ENCODE results near the gene CEBPG. TPM values are rescaled to one million over a fixed set of nuclear protein-coding genes. Genes with fewer than 3 reads are reported as not detected.
A peak's percentile ranks its signal among the peaks of the same experiment; 100 is the strongest.

The CEBPG gene
- polyA plus RNA-seq, 3 donors: 24.0 to 26.3 (median 25.8) TPM

DNA sequence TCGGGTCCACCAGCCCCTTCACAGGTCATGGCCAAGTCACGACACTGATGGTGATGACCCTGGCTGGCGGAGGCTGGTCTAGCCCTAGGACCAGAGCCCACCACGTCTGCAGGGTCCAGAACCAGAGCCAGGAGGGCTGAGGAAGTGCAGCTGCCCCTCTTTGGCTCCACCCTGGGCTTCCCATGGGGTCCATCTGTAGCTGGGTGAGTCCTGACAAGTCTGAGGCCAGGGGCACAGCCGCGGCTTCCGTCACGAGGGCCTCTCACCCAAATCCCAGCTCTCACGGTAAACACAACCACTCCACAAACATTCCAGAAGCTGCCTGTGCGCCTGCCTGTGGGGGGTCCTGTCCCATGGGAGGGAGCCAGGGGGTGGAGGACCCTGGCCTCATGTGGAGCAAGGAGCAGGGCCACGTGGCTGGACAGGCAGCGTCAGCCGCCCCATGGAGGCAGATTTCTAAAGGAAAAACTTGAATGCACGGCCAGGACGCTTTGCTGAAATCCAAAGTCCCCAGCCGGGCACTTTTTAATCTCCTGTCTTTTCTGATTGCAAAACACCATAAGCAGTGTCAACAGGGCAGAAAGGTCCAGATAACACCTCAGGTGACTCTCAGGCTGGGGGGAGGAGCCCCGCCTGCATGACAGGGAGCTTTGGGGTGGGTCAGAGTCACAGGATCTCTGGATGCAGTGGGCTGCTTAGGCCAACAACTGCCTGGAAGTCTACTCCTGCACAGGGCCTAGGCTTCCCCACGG lies 29.9 kb downstream of the CEBPG start:
- DNase-seq (ENCODE audit: low read depth in 3 of 3, low spot score in 2 of 3): no peak

- no peak for DNase-seq (ENCODE audit: low read depth in 3 of 3, low spot score in 2 of 3)
Observed at GRCh38 chr19:33403973-33404304, 30.4 kb downstream of the CEBPG start.

- DNase-seq (ENCODE audit: low read depth in 3 of 3, low spot score in 2 of 3): no peak
Observed at GRCh38 chr19:33404506-33405253, 31.2 kb downstream of the CEBPG start.

GRCh38 chr19:33405254-33405552 lies 31.7 kb downstream of the CEBPG start:
- no peak for DNase-seq (ENCODE audit: low read depth in 3 of 3, low spot score in 2 of 3)

DNA sequence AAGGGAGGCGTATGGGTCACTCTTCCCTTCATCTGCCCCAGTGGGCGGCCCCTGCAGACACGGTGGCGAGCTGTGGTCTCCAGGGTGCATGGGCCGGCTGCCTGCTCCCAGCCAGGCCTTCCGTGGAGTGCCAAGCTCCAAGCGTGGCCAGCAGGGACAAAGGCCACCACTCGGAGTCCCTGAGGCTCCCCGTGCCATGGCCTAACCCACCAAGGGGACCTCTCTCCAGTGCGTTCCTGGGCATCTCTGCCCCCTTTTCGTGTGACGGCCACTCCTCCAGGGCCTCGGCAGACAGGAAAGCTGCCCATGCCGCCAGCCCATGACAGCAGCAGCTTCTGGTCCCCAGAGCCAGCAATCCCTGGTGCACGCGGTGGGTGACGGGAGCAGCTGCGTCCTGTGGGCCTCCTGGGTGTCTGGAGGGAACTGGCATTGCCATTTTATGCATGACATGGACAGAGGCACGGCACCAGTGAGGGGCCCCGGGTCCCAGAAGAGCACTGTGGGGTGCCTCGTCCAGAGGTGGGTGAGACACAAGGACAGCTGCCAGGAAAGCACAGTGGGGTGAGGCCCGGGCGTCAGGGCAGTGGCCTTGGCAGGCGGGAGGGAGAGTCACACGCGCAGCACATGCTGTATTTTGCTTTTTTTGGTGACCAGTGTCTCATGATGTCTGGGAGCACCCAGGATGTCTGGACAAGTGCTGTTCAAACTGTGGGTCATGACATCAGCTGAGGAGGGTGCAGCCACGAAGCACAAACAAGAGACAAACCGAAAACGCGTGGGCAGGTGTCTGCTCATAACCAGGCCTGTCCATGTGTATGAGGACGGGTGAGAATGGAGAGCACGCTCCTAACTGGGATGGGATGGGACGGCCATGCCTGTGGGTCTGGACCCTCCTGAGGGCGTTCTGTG lies 32.3 kb downstream of the CEBPG start:
- no peak for DNase-seq (ENCODE audit: low read depth in 3 of 3, low spot score in 2 of 3)

DNA sequence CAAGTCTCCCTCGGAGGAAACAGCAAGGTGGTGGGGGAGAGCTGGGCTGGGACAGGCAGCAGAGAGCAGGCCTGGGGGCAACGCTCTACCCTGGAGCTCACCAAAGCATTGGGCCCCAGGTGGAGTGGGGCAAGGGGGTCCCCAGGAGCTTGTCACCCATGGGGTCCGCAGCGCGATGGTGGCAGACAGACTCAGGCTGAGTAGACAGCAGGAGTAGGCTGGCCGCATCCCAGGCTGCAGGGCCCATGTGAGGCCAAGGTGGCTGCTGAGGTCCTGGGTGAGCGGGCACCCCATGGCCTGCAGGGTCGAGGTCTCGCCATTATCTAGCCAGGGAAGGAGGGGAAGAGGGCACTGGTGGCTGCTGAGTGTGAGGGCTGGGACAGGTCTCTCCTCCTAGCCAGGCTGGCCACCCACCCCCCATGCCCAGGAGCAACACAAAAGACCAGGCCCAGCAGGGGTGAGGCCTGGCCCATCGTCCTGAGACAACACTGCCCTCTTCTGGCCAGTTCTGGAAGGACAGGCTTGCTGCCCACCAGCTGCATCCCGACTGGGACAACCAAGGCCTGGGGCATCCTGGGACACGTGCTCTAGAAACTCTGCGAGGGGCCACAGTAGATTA lies 33.1 kb downstream of the CEBPG start:
- peak in 1 of 3 donors; percentile 47 for DNase-seq (ENCODE audit: low read depth in 3 of 3, low spot score in 2 of 3)

- no peak for DNase-seq (ENCODE audit: low read depth in 3 of 3, low spot score in 2 of 3)
Observed at GRCh38 chr19:33407140-33407551, 33.6 kb downstream of the CEBPG start.

DNA sequence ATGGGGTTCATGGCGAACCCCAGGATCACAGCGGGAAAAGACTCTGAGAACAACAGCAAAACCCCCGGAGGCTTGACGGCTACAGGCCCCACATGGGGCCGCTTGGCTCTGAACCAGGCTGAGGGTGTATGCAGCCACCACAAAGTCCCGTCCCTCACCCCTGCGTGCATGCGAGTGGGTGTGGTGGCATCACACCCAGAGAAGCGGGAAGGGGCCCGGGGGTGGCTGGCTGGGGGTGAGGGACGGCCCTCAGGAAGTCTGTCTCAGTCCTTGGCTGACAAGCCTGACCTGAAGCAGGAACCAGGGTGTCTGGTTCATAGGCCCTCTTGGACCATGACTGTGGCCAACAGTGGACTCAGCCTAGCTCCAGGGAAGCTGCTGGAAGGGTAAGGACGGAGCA lies 34.2 kb downstream of the CEBPG start:
- DNase-seq (ENCODE audit: low read depth in 3 of 3, low spot score in 2 of 3): no peak

DNA sequence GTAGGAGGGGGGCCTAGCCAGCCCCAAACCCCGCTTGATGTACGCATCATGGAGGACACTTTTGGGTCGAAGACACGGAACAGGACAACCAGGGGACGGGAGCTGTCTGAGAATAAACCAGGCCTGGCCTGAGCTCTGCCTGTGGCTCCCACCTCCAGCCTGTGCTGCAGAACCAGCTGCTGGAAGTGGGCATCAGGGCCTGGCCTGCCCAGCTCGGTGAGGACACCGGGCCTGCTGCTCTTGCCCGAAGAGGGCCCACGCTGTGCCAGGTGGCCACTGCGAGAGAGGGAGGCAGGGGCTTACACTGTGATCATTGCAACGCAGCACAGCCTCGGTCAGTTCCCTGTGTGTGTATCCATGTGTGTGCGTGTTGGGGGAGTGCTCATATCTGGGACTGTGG lies 34.6 kb downstream of the CEBPG start:
- no peak for DNase-seq (ENCODE audit: low read depth in 3 of 3, low spot score in 2 of 3)

DNA sequence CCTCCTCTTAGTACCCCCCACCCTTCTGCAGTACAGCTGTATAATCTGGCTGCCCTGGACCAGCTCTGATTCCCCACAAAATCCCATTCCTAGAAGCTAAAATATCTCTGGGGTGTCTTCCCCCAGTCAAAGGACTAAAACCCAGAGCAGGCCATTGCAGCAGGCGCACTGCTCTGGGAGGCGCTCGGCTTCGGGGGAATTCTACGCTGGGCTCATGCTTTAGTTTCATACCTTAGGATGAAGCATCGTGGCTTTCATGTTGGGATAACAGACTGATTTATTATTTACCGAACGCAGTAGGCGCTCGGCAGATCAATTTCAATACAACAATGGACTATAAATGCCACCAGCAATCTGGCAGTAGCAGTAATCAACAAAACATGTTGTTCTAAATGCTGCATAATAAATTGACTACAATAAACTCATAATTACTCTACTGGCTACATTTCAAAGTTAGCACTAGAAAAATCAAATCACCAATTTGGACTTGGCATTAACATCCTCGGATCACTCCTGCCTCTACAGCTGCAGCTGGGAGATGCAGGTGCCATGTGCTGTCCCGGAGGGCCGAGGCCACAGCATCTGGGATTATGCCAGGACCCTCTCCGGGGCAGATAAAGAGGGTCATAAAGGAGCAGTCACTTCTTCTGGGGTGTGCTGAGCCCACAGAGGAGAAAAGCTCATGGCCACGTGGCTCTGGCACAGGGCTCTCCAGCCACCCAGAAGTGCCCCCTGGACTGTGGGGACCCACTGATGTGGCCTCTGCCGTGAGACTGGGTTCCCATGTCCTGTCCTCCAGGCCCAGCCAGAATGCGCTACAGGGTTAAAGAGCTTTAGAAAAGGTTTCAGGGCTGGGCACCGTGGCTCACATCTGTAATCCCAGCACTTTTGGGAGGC lies 35.3 kb downstream of the CEBPG start:
- no peak for DNase-seq (ENCODE audit: low read depth in 3 of 3, low spot score in 2 of 3)

DNA sequence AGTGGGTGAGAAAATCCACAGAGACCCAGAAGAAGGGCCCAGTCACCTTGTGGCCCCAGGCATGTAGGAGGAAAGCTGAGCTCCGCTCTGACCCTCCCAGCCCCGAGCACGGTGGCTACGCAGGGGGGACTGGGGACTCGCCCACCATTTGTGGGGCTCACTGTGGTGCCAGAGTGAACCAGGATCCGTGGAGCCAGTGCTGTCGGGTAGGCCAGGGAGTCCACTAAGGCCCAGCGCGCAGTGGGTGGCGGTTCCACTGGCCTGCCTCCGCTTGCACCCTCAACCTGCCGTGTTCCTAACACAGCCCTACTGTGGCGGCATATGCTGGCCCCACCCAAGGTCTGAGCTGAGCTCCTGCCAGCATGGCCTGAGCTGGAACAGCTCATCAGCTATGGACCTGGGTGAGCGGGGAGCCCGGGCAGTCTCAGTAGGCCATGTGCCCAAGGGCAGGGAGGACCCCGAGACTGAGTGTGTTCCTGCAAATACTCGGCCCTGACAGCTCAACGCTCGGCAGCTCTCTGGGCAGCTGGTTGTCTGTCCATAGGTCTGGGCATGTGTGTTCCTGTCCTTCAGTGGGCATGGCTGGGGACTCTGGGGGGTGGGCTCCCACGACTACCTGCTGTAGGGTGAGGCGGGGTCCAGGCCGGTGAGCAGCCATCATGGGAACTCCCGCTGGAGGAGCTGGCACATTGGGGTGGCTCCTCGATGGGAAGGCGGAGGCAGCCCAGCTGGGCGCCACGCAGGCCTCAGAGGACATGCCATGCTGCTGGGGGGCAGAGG lies 36.6 kb downstream of the CEBPG start:
- DNase-seq (ENCODE audit: low read depth in 3 of 3, low spot score in 2 of 3): no peak

- no peak for DNase-seq (ENCODE audit: low read depth in 3 of 3, low spot score in 2 of 3)
Observed at GRCh38 chr19:33410915-33411401, 37.4 kb downstream of the CEBPG start.

DNA sequence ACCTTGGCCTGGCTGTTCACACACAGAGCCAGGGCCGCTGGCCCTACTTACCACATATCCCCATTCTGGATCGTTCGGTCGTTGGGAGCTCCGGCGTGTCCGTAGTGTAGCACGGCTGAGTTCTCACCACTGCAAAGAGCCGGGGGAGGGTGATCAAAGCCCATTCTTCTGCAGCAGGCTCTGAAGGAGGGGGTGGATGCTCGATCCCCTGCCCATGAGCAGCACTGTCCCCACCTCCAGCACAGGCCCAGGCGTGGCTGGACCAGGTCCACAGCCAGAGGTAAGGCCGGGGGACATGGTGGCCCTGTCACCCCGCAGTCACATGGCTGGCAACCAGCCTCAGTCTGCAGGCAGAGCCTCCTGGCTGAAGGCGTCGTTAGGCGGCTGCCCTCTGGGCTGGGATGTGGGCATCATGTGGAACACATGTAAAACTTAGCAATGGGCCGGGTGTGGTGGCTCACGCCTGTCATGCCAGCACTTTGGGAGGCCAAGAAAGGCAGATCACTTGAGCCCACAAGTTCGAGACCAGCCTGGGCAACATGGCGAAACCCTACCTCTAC lies 38.2 kb downstream of the CEBPG start:
- no peak for DNase-seq (ENCODE audit: low read depth in 3 of 3, low spot score in 2 of 3)

- no peak for DNase-seq (ENCODE audit: low read depth in 3 of 3, low spot score in 2 of 3)
Observed at GRCh38 chr19:33412601-33413425, 39.3 kb downstream of the CEBPG start.

DNA sequence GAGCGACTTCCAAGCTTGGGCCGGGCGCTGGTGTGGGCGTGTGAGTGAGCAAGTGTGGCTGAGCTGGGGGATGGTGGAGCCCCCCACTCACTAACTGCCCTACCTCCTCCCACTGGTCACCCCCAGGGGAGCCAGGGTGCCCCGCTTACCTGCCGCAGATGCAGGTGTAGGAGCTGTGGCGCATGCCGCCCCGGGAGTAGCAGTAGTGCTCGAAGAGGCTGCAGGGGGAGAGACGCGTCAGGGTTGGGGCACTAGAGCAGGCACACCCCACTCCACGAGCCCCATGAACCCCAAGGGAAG lies 39.9 kb downstream of the CEBPG start:
- no peak for DNase-seq (ENCODE audit: low read depth in 3 of 3, low spot score in 2 of 3)

DNA sequence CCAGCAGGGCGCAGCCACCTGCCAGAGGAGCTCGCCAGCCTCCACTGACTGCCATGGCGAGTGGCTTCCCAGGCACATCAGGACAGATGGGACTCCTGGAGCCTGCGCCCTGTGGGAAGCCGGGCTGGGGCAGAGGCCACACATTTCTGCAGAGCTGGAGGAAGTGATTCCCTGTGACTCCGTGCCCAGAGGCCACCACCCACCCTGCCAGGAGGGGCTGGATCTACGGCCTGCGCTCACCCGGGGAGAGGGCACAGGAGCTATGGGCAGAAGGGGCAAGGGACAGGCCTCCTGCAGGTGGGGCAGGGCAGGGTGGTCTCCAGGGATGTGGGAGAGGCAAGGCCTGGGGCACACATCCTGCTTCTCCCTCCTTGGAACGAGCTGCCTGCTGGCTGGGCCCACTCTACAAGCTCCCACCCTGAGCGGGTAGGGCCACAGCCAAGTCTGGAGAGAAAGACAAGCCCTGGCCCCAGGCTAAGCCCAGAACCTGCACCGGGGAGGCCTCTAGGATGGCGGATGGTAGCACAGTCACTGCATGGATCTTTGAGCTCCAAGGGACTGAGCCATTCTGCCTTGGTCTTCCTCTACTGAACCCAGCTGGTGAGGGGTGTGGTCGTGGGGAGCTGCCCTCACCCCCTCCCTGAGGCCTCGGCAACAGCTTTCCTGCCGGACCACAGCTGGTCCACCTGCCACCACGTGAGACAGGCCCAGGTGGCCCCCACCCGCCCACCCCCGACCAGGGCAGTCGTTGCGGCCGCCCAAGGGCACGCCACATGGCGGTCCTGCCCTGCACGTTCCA lies 40.6 kb downstream of the CEBPG start:
- no peak for DNase-seq (ENCODE audit: low read depth in 3 of 3, low spot score in 2 of 3)
